ENCODE measurements around the gene PTHLH. TPM values are rescaled to one million over a fixed set of nuclear protein-coding genes. Genes with fewer than 3 reads are reported as not detected.

The PTHLH gene
- total and polyA plus RNA-seq, 2 donors (not counting 3 experiments of a cell fraction or from before 2014, with no cell fraction given), result 0.60 to 0.65 TPM

DNA sequence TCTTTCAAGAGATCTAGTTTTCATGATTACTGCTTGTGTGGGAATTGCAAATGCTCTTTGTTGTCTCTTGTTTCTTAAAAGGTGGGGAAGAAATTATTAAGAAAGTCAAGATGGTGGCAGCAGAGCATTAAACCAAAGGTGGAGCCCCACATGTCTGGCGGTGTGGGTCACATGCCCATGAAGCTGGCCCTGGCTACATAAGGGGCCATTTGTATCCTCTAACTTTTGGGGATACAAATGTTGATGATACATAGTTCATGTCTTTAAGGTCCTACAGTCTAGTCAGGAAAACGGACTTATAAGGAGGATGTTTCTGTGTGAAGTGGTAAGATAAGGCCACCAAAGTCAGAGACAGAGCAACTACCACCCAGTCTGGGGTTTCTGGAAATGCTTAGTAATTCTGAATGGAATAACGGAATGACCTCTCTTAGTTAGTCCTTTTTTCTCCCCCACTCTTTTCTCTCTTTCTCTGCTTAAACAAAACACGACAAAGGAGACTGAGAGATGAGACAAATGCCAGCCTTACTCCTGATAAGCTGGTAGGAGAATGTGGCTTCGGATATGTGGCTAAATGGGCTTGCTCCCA, 39.9 kb upstream of the PTHLH start:
- no TSS peak for BruUV-seq (replicated peaks)
- DNase-seq (ENCODE audit: low read depth, low spot score) (no peak), FAIRE-seq (no peak)
- dilution Hi-C loops (cut with MboI; ENCODE audit: extremely low pct_ligation_motif_present, low sequenced_read_pairs), result no loop called here
- Histone ChIP-seq H3K4me1 (ENCODE audit: control insufficient read depth, extremely low read depth, insufficient read depth, low read length) (no peaks in the 10 kb centered on the region), H2AFZ (ENCODE audit: low read depth, low read length) (no peak overlapping the region), H3K9me1 (replicated peaks; ENCODE audit: control insufficient read depth, extremely low read depth, insufficient read depth, low read length) (no peaks in the 10 kb centered on the region), H3K27me3 (ENCODE audit: control insufficient read depth in 2 of 2, insufficient read depth in 2 of 2, low read length in 2 of 2) (no peaks in the 10 kb centered on the region), H3K4me2 (ENCODE audit: insufficient read depth, low read length) (no peak overlapping the region), H3K9ac (replicated peaks; ENCODE audit: extremely low read depth, insufficient read depth, low read length) (no peak overlapping the region), H3K79me2 (ENCODE audit: control insufficient read depth, insufficient read depth, low read length) (no peaks in the 10 kb centered on the region), H3K36me3 (ENCODE audit: control insufficient read depth in 2 of 2, extremely low read depth in 1 of 2, insufficient read depth in 2 of 2, low read length in 2 of 2) (no peaks in the 10 kb centered on the region), H3K27ac (ENCODE audit: insufficient read depth, low read depth, low read length) (no peak overlapping the region), H3K9me3 (replicated peaks; ENCODE audit: control insufficient read depth, insufficient read depth, low read length) (no peaks in the 10 kb centered on the region), H4K20me1 (replicated peaks; ENCODE audit: control insufficient read depth, extremely low read depth, insufficient read depth, low read length) (no peaks in the 10 kb centered on the region), H3K4me3 (replicated peaks in 1 of 3; ENCODE audit: insufficient read depth in 1 of 3, low read depth in 1 of 3, low read length in 3 of 3) (no peak overlapping the region)
- intact Hi-C loops (cut with micrococcal nuclease), result no loop called here
- ChIA-PET CTCF (no interaction called here), POLR2A (no interaction called here)
- TF ChIP-seq POLR2AphosphoS5 (IDR thresholded peaks at IDR 0.05; ENCODE audit: insufficient read depth, low read depth, low read length), result no peak
- TF ChIP-seq MAX (IDR thresholded peaks at IDR 0.05; ENCODE audit: insufficient read depth, insufficient read length), result no peak
- no peak for TF ChIP-seq EZH2 (IDR thresholded peaks at IDR 0.05; ENCODE audit: borderline replicate concordance, low read depth, low read length, severe bottlenecking)
- TF ChIP-seq POLR2A (IDR thresholded peaks at IDR 0.05; ENCODE audit: low read depth, low read length), result no peak
- no peak for TF ChIP-seq GATA2 (IDR thresholded peaks at IDR 0.05; ENCODE audit: insufficient read depth, insufficient read length, low read depth, low read length)
- TF ChIP-seq FOS (IDR thresholded peaks at IDR 0.05; ENCODE audit: borderline replicate concordance, insufficient read depth, low read length), result no peak
- no peak for TF ChIP-seq CTCF (IDR thresholded peaks at IDR 0.05; ENCODE audit: extremely low read depth in 1 of 2, insufficient read depth in 1 of 2, low read depth in 1 of 2, low read length in 2 of 2)
- no peak for TF ChIP-seq MYC (IDR thresholded peaks at IDR 0.05; ENCODE audit: low read depth, low read length)
- TF ChIP-seq JUN (IDR thresholded peaks at IDR 0.05; ENCODE audit: borderline replicate concordance, insufficient read depth, insufficient read length, low read depth), result no peak
